Activated T-helper 1 cell treated with anti-CD3 and anti-CD28 coated beads, Interleukin-12 subunit alpha, Interleukin-12 subunit beta, Interleukin-2, Interleukin-4 antibody, amounts not matched to agents 30 ng/mL and 10 ng/mL and 1 ng/mL, durations not matched to agents 14 hours and 24 hours and 36 hours (primary cell): ENCODE results near the gene DRAP1. TPM values are rescaled to one million over a fixed set of nuclear protein-coding genes. Genes with fewer than 3 reads are reported as not detected.

Experiments used
- DNase-seq: peaks from one replicate; pipeline ENCODE4 v3.0.0; 2021; ENCODE audit warnings: low spot score
- H3K27ac Mint-ChIP-seq: one replicate; pipeline ENCODE4 v1.8.0; 2021; ENCODE audit warnings: mild to moderate bottlenecking, mixed read lengths
- H3K27me3 Mint-ChIP-seq: one replicate; pipeline ENCODE4 v1.8.0; 2022; ENCODE audit warnings: mild to moderate bottlenecking, moderate library complexity, mixed read lengths; ENCODE audit not compliant: insufficient read depth
- H3K36me3 Mint-ChIP-seq: one replicate; pipeline ENCODE4 v1.8.0; 2021; ENCODE audit warnings: low read depth, mixed read lengths
- H3K4me1 Mint-ChIP-seq: one replicate; pipeline ENCODE4 v1.8.0; 2021; ENCODE audit warnings: low read depth, mixed read lengths
- H3K4me3 Mint-ChIP-seq: one replicate; pipeline ENCODE4 v1.8.0; 2021; ENCODE audit warnings: mild to moderate bottlenecking, moderate library complexity, mixed read lengths
- H3K9me3 Mint-ChIP-seq: one replicate; pipeline ENCODE4 v1.8.0; 2021; ENCODE audit warnings: mixed read lengths
- intact Hi-C: fragments of 100-400 bp; cut with micrococcal nuclease; formaldehyde crosslinking; loops from one replicate; pipeline ENCODE4 v1.15.1; 2024
- total RNA-seq: library from RNA; stranded (reverse); gene quantifications from 2 replicates; pipeline ENCODE4 v1.2.3, GENCODE V29; 2022

DRAP1 gene, protein sequence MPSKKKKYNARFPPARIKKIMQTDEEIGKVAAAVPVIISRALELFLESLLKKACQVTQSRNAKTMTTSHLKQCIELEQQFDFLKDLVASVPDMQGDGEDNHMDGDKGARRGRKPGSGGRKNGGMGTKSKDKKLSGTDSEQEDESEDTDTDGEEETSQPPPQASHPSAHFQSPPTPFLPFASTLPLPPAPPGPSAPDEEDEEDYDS
- 119 and 129 TPM in 2 replicates for total RNA-seq

DNA sequence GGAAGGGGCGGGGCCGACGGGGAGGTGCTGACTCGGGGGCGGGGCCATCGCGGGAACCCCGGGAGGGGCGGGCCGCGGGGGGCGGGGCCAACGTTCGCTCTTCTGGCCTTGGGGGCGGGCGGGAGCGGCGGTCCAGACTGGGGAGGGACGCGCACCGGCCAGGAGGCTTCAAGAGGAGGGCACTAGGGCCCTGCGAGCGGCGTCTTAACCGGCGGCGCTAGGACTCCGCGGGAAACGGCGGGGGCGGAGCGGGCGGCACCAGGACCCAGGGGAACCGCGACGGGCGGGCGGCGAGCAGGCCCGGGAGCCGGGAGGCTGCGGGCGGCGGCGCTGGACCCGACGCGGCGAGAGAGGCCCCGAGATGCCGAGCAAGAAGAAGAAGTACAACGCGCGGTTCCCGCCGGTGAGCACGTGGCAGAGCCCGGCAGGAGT is at the start of gene DRAP1:
DRAP1 (plus strand) TSS at position 286 of the 432 bp plus-strand sequence; CDS start at position 362, 76 bp downstream.
- Mint-ChIP-seq H3K4me1 (peaks cover 17% of the 10 kb centered on the region), H3K9me3 (no peaks in the 10 kb centered on the region), H3K36me3 (peaks cover 32% of the 10 kb centered on the region), H3K27ac (peak within 1 kb of the TSS; percentile 84), H3K4me3 (peak within 1 kb of the TSS; percentile 94), H3K27me3 (no peaks in the 10 kb centered on the region)
- peak; percentile 97 for DNase-seq
- intact Hi-C loops: loop anchor here (1.0 kb wide), 10 partner anchors 9 to 304 kb away; partner anchors contain the start of genes BANF1, CCDC85B, EIF1AD and FOSL1

DNA sequence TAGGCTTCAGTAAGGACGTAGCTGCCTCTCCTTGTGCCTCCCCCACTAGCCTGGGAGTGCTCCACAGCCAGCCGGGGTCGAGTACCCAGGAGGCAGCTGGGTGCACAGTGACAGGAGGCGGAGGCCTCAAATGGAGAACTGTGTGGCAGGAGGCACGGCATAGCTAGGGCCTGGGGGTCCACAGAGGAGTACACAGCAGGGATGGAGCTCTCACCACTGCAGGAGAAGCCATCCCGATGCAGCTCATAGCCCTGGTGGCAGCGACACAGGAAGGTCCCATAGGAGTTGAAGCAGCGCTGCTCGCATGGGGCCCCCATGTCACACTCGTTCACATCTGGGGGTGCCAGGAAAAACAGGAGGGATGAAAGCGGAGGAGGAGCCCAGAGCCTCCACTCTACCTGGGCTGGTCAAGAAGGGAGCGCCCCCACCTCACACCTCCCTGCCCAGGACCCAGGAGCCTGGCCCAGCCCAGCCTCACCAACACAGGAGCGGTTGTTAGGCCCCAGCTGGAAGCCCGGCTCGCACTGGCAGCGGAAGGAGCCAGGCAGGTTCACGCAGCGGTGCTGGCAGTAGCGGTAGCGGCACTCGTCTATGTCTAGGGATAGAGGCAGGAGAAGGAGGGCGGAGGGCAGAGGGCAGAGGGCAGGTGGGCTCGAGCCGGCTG is 49.5 kb upstream of the DRAP1 start:
- Mint-ChIP-seq H3K9me3 (no peaks in the 10 kb centered on the region), H3K4me3 (no peak overlapping the region), H3K36me3 (peaks cover 12% of the 10 kb centered on the region), H3K27ac (no peak overlapping the region), H3K4me1 (peaks cover 16% of the 10 kb centered on the region), H3K27me3 (peaks cover 1% of the 10 kb centered on the region)
- intact Hi-C loops: no loop called here
- no peak for DNase-seq

DNA sequence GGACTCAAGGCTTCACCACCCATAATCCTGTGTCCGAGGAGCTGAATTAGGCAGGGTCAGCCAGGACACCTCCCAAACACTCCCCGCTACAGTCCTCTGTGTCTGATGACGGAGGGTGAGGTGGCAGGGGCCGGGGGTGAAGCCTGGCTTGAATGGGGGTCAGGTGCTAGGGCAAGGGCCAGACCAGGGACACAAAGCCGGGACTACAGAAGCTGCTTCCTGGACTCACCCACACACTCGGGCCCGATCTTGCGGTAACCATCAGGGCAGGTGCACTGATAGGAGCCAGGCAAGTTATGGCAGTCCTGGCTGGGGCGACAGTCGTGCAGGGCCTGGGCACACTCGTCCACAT is 48.9 kb upstream of the DRAP1 start:
- H3K4me3 Mint-ChIP-seq: no peak overlapping the region
- peaks cover 16% of the 10 kb centered on the region for H3K4me1 Mint-ChIP-seq
- H3K36me3 Mint-ChIP-seq: peaks cover 8% of the 10 kb centered on the region
- peaks cover 1% of the 10 kb centered on the region for H3K27me3 Mint-ChIP-seq
- H3K9me3 Mint-ChIP-seq: no peaks in the 10 kb centered on the region
- intact Hi-C loops: no loop called here
- no peak overlapping the region for H3K27ac Mint-ChIP-seq
- DNase-seq: no peak

DNA sequence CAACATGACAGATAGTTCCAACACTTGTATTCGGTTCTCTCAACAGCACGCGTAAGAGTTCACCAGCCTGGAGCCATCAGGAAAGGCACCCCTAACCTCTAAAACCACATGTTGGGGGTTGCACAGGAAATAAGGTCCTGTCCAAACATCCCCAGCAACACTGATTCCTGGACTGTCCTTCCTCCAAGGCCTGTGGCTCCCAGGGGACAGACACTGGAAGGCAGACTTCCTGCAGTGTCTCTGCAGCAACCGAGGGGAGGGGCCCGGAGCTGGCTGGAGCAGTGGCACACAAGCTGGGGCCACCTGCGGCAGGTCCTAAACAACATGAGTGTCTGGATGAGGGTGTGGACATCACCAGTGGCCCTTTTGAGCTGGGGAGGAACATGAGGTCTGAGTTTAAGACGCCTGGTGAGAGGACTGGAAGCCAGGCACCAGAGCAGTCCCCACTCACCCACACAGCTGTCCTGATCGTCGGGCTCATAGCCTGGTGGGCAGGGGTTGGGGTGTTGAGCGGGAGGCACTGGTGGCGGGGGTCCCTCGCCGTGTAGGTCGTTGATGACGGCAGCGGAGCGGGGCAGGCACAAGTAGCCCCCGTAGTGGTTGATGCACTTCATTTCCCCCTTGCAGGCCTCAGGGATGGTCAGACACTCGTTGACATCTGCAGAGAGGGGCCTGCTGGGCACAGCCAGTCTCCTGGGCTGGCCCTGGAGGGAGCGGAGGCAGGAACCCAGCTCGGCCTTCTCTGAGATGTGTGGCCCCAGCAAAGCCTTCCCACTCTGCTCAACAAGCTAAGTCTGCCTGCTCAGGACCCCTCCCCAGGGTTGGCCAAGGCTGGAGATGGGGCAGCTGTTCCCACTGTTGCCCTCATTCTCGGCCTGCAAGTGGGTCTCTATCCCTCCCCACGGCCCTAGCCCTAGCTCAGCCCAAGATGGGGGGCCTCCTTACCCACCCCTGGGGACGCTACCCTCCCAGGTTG is 48.2 kb upstream of the DRAP1 start:
- DNase-seq: no peak
- Mint-ChIP-seq H3K36me3 (peaks cover 6% of the 10 kb centered on the region), H3K4me3 (peak overlapping the region; percentile 2), H3K9me3 (no peaks in the 10 kb centered on the region), H3K27ac (no peak overlapping the region), H3K4me1 (peaks cover 16% of the 10 kb centered on the region), H3K27me3 (peaks cover 1% of the 10 kb centered on the region)
- intact Hi-C loops: no loop called here

DNA sequence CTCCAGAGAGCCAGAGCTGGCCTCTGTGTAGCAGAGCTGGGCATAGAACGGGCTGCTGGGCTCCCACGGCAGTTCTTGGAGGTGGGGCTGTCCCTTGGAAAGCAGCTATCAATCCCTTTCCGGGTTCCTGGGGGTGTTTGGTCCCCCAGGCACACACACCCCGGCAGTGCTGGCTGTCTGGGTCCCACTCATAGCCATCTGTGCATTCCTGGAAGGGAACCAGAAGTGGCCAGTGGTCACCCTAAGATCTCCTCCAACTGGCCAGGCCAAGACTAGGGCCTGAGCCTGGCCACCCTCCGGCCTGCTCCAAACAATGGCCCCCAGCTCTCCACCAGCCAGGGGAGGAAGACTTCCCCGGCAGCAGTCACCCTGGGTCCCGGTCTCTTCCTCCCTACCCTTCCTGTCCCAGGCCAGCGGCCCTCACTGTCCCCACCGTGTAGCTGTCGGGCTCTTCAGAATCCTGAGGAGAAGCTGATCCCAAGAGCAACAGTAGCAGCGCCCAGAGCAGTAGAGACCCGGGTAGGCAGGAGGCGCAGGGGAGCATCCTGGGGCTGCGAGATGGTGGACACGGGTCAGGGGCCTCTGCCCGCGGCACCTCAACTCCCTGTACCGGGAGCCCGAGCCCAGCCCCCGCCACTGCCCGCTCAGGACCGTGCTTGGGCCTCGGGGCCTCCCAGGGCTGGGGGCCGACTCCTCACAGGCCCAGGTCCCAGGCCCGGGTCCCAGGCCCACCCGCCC is 47.2 kb upstream of the DRAP1 start:
- peaks cover 4% of the 10 kb centered on the region for H3K36me3 Mint-ChIP-seq
- no peak overlapping the region for H3K27ac Mint-ChIP-seq
- intact Hi-C loops: no loop called here
- peaks cover 1% of the 10 kb centered on the region for H3K27me3 Mint-ChIP-seq
- peaks cover 16% of the 10 kb centered on the region for H3K4me1 Mint-ChIP-seq
- H3K9me3 Mint-ChIP-seq: no peaks in the 10 kb centered on the region
- DNase-seq: no peak
- peak overlapping the region; percentile 39 for H3K4me3 Mint-ChIP-seq

DNA sequence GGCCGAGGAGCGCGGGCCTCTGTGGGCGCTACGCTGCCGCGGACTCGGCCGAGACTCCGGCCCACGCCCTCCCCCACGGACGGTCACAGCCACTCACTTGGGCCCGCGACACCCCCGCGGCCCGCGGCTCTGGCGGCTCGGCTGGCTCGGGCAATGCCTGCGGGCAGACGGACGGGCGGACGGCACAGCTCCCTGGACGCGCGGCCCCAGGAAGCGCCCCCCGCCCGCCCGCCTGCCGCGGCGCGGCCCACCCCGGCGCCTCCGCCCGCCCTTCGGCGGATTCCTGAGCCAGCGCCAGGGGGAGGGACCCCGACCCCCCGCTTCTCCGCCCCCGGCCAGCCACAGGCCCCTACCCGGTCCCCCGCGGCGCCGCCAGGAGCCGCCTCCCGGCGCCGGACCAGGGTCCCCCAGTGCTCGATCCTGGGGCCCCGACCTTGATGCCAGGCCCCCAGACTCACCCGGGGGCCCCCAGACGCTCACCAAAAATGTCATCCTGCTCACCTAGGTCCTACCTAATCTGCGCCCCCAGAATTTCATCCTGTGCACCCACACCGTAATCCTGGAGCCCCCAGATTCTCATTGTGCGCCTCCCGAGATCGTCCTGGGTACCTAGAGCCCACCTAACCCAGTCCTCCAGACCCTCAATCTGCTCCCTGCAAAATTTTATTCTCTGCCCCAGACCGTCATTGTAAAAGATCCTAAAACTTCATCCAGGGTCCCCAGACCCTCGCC is 46.5 kb upstream of the DRAP1 start, which contains the start of gene EFEMP2:
EFEMP2 (minus strand) TSS at position 215 of the 732 bp plus-strand sequence. CDS start 446 bp downstream, outside the sequence.
- DNase-seq: no peak
- Mint-ChIP-seq H3K4me1 (peaks cover 16% of the 10 kb centered on the region), H3K27ac (peak within 1 kb of the TSS; percentile 72), H3K9me3 (no peaks in the 10 kb centered on the region), H3K4me3 (peak within 1 kb of the TSS; percentile 90), H3K27me3 (peaks cover 1% of the 10 kb centered on the region), H3K36me3 (no peaks in the 10 kb centered on the region)
- intact Hi-C loops: loop anchor here (1.0 kb wide), 4 partner anchors 12 to 130 kb away; partner anchors contain the start of genes BANF1, C11orf68, DRAP1 and EIF1AD

DNA sequence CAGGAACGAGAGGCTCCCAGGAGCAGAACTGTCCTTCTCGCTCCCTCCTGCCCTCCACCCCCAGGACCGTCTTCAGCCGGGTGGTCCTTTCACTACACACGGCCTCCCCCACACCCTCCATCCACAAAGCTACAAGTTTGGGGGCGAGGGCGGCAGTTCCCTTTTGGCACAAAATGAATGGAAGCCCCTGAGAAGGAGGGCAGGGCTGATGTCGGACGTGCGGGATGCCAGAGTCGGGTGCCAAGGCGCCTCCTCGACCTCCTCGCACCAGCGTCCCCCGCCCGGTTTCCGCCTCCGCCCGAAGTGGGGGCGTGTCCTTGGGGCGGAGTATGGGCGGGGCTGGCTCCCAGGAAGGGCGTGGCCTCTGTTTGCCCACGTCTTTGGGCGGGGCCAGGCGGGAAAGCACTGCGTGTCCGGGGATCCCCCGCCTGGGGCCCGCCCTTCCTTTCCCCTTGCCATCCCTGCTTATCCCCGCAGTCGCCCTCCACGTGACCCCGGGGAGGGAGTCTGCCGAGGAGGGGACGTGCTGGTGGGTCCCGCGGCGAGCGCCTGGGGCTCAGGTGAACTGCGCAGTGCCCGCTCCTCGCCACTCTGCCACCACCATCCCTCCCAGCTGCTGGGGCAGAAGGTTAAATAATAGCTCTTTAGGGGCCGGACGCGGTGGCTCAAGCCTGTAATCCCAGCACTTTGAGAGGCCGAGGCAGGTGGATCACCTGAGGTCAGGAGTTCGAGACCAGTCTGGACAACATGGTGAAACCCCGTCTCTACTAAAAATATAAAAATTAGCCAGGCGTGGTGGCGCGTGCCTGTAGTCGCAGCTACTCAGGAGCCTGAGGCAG is 45.7 kb upstream of the DRAP1 start:
- intact Hi-C loops: loop anchor here (1.0 kb wide), 4 partner anchors 13 to 129 kb away; partner anchors contain the start of genes BANF1, C11orf68, DRAP1 and EIF1AD
- Mint-ChIP-seq H3K4me1 (peaks cover 16% of the 10 kb centered on the region), H3K27me3 (peaks cover 1% of the 10 kb centered on the region), H3K27ac (peak overlapping the region; percentile 72), H3K9me3 (no peaks in the 10 kb centered on the region), H3K4me3 (peak overlapping the region; percentile 90), H3K36me3 (no peaks in the 10 kb centered on the region)
- DNase-seq: peak; percentile 97

DNA sequence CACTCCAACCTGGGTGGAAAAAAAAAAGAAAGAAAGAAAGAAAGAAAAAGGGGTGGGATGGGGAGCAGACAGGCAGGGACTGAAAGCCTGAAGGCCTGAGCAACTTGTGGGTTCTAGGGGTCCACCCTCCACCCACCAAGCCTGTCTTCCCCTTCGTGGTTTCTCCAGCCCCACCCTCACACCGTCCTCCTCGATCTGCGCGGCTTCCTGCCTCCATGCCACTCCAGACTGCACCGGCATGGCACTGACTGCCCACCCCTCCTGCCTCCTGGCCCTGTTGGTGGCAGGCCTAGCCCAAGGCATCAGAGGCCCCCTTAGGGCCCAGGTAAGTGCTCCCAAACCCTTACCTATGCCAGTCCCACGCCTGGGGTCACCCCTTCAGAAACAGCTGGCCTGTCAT is 39.6 kb upstream of the DRAP1 start, which contains the start of gene CTSW:
CTSW (plus strand) TSS at position 221 of the 400 bp plus-strand sequence; CDS start at position 239, 18 bp downstream.
- Mint-ChIP-seq H3K27me3 (no peaks in the 10 kb centered on the region), H3K4me3 (peak within 1 kb of the TSS; percentile 42), H3K27ac (peak within 1 kb of the TSS; percentile 86), H3K4me1 (peaks cover 31% of the 10 kb centered on the region), H3K9me3 (no peaks in the 10 kb centered on the region), H3K36me3 (peaks cover 10% of the 10 kb centered on the region)
- DNase-seq: no peak
- intact Hi-C loops: no loop called here

DNA sequence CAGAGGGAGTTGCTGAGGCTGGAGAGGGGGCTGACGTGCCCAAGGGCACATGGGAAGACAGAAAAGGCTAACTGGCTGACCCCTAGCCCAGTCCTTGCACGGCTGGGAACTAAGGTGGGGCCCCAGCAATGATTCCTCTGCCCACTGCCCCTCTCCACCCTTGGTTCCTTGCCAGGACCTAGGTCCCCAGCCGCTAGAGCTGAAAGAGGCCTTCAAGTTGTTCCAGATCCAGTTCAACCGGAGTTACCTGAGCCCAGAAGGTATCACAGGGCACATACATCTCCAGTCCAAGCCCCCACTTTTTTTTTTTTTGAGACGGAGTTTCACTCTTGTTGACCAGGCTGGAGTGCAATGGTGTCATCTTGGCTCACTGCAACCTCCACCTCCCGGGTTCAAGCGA is 39.2 kb upstream of the DRAP1 start:
- no peak for DNase-seq
- intact Hi-C loops: no loop called here
- Mint-ChIP-seq H3K9me3 (no peaks in the 10 kb centered on the region), H3K36me3 (peaks cover 14% of the 10 kb centered on the region), H3K4me3 (no peak overlapping the region), H3K27ac (no peak overlapping the region), H3K27me3 (no peaks in the 10 kb centered on the region), H3K4me1 (peaks cover 36% of the 10 kb centered on the region)

DNA sequence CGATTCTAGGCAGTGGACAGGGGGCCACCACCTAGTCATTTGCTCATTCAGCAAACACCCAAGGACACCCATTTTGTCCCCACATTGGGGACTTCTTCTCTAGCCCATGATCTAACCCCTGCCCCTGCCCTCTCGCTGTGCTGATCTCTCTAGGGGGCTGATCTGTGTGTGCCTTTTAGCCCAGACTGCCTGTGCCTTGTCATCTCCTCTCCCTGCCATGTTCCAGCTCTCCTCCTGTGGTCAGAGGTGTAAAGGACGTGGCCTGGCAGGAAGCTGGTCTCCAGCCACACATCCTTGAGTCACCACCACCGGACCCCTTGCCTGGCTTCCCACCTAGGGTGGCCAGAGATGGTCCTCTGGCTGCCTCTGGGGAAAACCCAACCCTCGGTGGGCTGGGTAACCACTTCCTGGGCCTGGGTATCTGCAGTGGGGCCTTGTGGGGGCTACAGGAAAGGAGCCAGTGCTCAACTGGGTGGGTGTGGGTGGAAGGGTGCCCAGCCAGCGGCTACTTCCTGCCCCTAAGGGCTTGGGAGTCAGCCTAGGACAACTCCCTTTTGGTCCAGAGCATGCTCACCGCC is 38.3 kb upstream of the DRAP1 start:
- intact Hi-C loops: no loop called here
- Mint-ChIP-seq H3K4me1 (peaks cover 43% of the 10 kb centered on the region), H3K36me3 (peaks cover 20% of the 10 kb centered on the region), H3K9me3 (no peaks in the 10 kb centered on the region), H3K4me3 (no peak overlapping the region), H3K27me3 (no peaks in the 10 kb centered on the region), H3K27ac (peak overlapping the region; percentile 86)
- no peak for DNase-seq
